ENCODE data around the gene THRSP.
"Not testable (repeated sequence)": the region's sequence is repeated elsewhere in the genome, so short reads cannot be mapped to it uniquely, and the experiment has no call there.

Gene THRSP

GRCh38 chr11:78062671-78063070 is 990 bp upstream of the THRSP start:
- peaks cover 5% of the 10 kb centered on the region; the same call in 1 of the 2 replicates for H3K36me3 ChIP-seq (replicated peaks)
- H3K4me3 ChIP-seq, result no peak overlapping the region
- H3K27me3 ChIP-seq (ENCODE audit: low read depth), result no peaks in the 10 kb centered on the region
- H3K9me3 ChIP-seq, result no peaks in the 10 kb centered on the region
- in situ Hi-C loops (cut with MboI; ENCODE audit: low sequenced_read_pairs), result no loop called here
- no peak for DNase-seq (ENCODE audit: low spot score in 2 of 2)
- peaks cover 11% of the 10 kb centered on the region for H3K4me1 ChIP-seq

- Histone ChIP-seq H3K4me3 (no peak overlapping the region), H3K36me3 (replicated peaks) (peaks cover 21% of the 10 kb centered on the region), H3K9me3 (no peaks in the 10 kb centered on the region), H3K4me1 (peaks cover 11% of the 10 kb centered on the region), H3K27me3 (ENCODE audit: low read depth) (no peaks in the 10 kb centered on the region)
- DNase-seq (ENCODE audit: low spot score in 2 of 2), result no peak
- in situ Hi-C loops (cut with MboI; ENCODE audit: low sequenced_read_pairs), result no loop called here
These were observed 1.5 kb downstream of the THRSP start for GRCh38 chr11:78065203-78065602.

- H3K36me3 ChIP-seq (replicated peaks), result peaks cover 23% of the 10 kb centered on the region
- in situ Hi-C loops (cut with MboI; ENCODE audit: low sequenced_read_pairs), result no loop called here
- DNase-seq (ENCODE audit: low spot score in 2 of 2), result no peak
These were observed 2.8 kb downstream of the THRSP start for GRCh38 chr11:78066471-78066870.

GRCh38 chr11:78067704-78068103 is 4.0 kb downstream of the THRSP start:
- in situ Hi-C loops (cut with MboI; ENCODE audit: low sequenced_read_pairs), result no loop called here
- Histone ChIP-seq H3K36me3 (replicated peaks) (peaks cover 29% of the 10 kb centered on the region), H3K4me1 (peaks cover 11% of the 10 kb centered on the region), H3K4me3 (no peak overlapping the region), H3K9me3 (no peaks in the 10 kb centered on the region), H3K27me3 (ENCODE audit: low read depth) (no peaks in the 10 kb centered on the region)
- no peak for DNase-seq (ENCODE audit: low spot score in 2 of 2)

More at GRCh38 chr11:78066471-78066870, 2.8 kb downstream of the THRSP start:
- Histone ChIP-seq H3K9me3 (no peaks in the 10 kb centered on the region), H3K4me3 (no peak overlapping the region), H3K27me3 (ENCODE audit: low read depth) (no peaks in the 10 kb centered on the region), H3K4me1 (peaks cover 11% of the 10 kb centered on the region)

GRCh38 chr11:78069465-78069864 is 5.8 kb downstream of the THRSP start:
- H3K36me3 ChIP-seq (replicated peaks), result peaks cover 32% of the 10 kb centered on the region
- no peak for DNase-seq (ENCODE audit: low spot score in 2 of 2)

GRCh38 chr11:78070621-78071020 is 7.0 kb downstream of the THRSP start:
- no peaks in the 10 kb centered on the region for H3K27me3 ChIP-seq (ENCODE audit: low read depth)
- no peak overlapping the region for H3K4me3 ChIP-seq
- H3K9me3 ChIP-seq, result no peaks in the 10 kb centered on the region
- H3K36me3 ChIP-seq (replicated peaks), result peaks cover 37% of the 10 kb centered on the region
- DNase-seq (ENCODE audit: low spot score in 2 of 2), result no peak
- peaks cover 13% of the 10 kb centered on the region for H3K4me1 ChIP-seq
- in situ Hi-C loops (cut with MboI; ENCODE audit: low sequenced_read_pairs), result no loop called here

More at GRCh38 chr11:78069465-78069864, 5.8 kb downstream of the THRSP start:
- Histone ChIP-seq H3K9me3 (no peaks in the 10 kb centered on the region), H3K4me3 (no peak overlapping the region), H3K27me3 (ENCODE audit: low read depth) (no peaks in the 10 kb centered on the region), H3K4me1 (peaks cover 11% of the 10 kb centered on the region)
- in situ Hi-C loops (cut with MboI; ENCODE audit: low sequenced_read_pairs), result no loop called here

GRCh38 chr11:78071717-78072116 is 8.1 kb downstream of the THRSP start:
- no peaks in the 10 kb centered on the region for H3K27me3 ChIP-seq (ENCODE audit: low read depth)
- no peaks in the 10 kb centered on the region for H3K9me3 ChIP-seq
- peaks cover 7% of the 10 kb centered on the region for H3K4me1 ChIP-seq
- in situ Hi-C loops (cut with MboI; ENCODE audit: low sequenced_read_pairs), result no loop called here
- no peak for DNase-seq (ENCODE audit: low spot score in 2 of 2)
- H3K4me3 ChIP-seq, result no peak overlapping the region
- peaks cover 40% of the 10 kb centered on the region for H3K36me3 ChIP-seq (replicated peaks)

GRCh38 chr11:78072455-78072854 is 8.8 kb downstream of the THRSP start:
- peaks cover 7% of the 10 kb centered on the region for H3K4me1 ChIP-seq
- no peaks in the 10 kb centered on the region for H3K9me3 ChIP-seq
- no peak overlapping the region for H3K4me3 ChIP-seq
- peaks cover 39% of the 10 kb centered on the region for H3K36me3 ChIP-seq (replicated peaks)
- no peak for DNase-seq (ENCODE audit: low spot score in 2 of 2)
- no peaks in the 10 kb centered on the region for H3K27me3 ChIP-seq (ENCODE audit: low read depth)
- in situ Hi-C loops (cut with MboI; ENCODE audit: low sequenced_read_pairs), result no loop called here

- in situ Hi-C loops (cut with MboI; ENCODE audit: low sequenced_read_pairs), result loop anchor here (25.0 kb wide), 1 partner anchor 488 kb away; the partner anchor contains the start of gene NARS2
- Histone ChIP-seq H3K9me3 (no peaks in the 10 kb centered on the region), H3K27me3 (ENCODE audit: low read depth) (no peaks in the 10 kb centered on the region), H3K4me1 (peaks cover 14% of the 10 kb centered on the region), H3K4me3 (no peak overlapping the region), H3K36me3 (replicated peaks) (peaks cover 30% of the 10 kb centered on the region)
- DNase-seq (ENCODE audit: low spot score in 2 of 2), result peak in 1 of 2 experiments; percentile 46
These were observed 11.1 kb downstream of the THRSP start for GRCh38 chr11:78074756-78075155.

- Histone ChIP-seq H3K27me3 (ENCODE audit: low read depth) (no peaks in the 10 kb centered on the region), H3K4me1 (peaks cover 14% of the 10 kb centered on the region), H3K4me3 (no peak overlapping the region), H3K36me3 (replicated peaks) (peaks cover 20% of the 10 kb centered on the region), H3K9me3 (no peaks in the 10 kb centered on the region)
- DNase-seq (ENCODE audit: low spot score in 2 of 2), result no peak
- in situ Hi-C loops (cut with MboI; ENCODE audit: low sequenced_read_pairs), result loop anchor here (25.0 kb wide), 1 partner anchor 485 kb away; the partner anchor contains the start of gene NARS2
These were observed 13.2 kb downstream of the THRSP start for GRCh38 chr11:78076733-78077403.

- in situ Hi-C loops (cut with MboI; ENCODE audit: low sequenced_read_pairs), result loop anchor here (25.0 kb wide), 1 partner anchor 485 kb away; the partner anchor contains the start of gene NARS2
- H3K4me3 ChIP-seq, result peak overlapping the region; percentile 90; the same call in 1 of the 2 replicates
- not testable (repeated sequence) for H3K27me3 ChIP-seq (ENCODE audit: low read depth); H3K9me3 ChIP-seq; DNase-seq (ENCODE audit: low spot score in 2 of 2)
- peaks cover 14% of the 10 kb centered on the region for H3K4me1 ChIP-seq
- H3K36me3 ChIP-seq (replicated peaks), result peaks cover 18% of the 10 kb centered on the region
These were observed 13.9 kb downstream of the THRSP start for GRCh38 chr11:78077592-78077991.

GRCh38 chr11:78078218-78079167 is 14.8 kb downstream of the THRSP start:
- in situ Hi-C loops (cut with MboI; ENCODE audit: low sequenced_read_pairs), result loop anchor here (25.0 kb wide), 1 partner anchor 484 kb away; the partner anchor contains the start of gene NARS2
- Histone ChIP-seq H3K27me3 (ENCODE audit: low read depth) (no peaks in the 10 kb centered on the region), H3K4me3 (peak overlapping the region; percentile 90), H3K4me1 (peaks cover 14% of the 10 kb centered on the region), H3K9me3 (no peaks in the 10 kb centered on the region), H3K36me3 (replicated peaks) (peaks cover 15% of the 10 kb centered on the region)
- DNase-seq (ENCODE audit: low spot score in 2 of 2), result peak in 1 of 2 experiments; percentile 27

GRCh38 chr11:78079232-78080083 is 15.8 kb downstream of the THRSP start, which contains the start of gene NDUFC2:
TSS of gene NDUFC2 (minus strand) at chr11:78079862. CDS start at chr11:78079744, 118 bp downstream.
- Histone ChIP-seq H3K4me1 (peaks cover 14% of the 10 kb centered on the region), H3K27me3 (ENCODE audit: low read depth) (no peaks in the 10 kb centered on the region), H3K4me3 (peak within 1 kb of the TSS; percentile 90), H3K9me3 (no peaks in the 10 kb centered on the region), H3K36me3 (replicated peaks) (peaks cover 15% of the 10 kb centered on the region)
- in situ Hi-C loops (cut with MboI; ENCODE audit: low sequenced_read_pairs), result loop anchor here (25.0 kb wide), 1 partner anchor 483 kb away; the partner anchor contains the start of gene NARS2
- peak; percentile 69 to 84 for DNase-seq (ENCODE audit: low spot score in 2 of 2)
